ENCODE data around the gene SCGB2A2.

The SCGB2A2 gene

GRCh38 chr11:62307950-62308349 lies 38.0 kb downstream of the SCGB2A2 start:
- DNase-seq: no peak

DNA sequence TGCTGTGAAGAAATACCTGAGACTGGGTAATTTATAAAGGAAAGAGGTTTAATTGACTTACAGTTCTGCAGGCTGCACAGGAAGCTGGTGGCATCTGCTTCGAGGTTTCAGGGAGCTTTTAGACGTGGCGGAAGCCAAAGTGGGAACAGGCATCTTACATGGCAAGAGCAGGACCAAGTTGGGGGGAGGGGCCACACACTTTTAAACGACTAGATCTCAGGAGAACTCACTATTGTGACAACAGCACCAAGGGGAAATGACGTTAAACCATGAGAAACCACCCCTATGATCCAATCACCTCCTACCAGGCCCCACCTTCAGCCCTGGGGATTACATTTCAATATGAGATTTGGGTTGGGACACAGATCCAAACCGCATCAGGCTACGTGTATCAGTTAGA lies 40.0 kb downstream of the SCGB2A2 start:
- no peak for DNase-seq

DNA sequence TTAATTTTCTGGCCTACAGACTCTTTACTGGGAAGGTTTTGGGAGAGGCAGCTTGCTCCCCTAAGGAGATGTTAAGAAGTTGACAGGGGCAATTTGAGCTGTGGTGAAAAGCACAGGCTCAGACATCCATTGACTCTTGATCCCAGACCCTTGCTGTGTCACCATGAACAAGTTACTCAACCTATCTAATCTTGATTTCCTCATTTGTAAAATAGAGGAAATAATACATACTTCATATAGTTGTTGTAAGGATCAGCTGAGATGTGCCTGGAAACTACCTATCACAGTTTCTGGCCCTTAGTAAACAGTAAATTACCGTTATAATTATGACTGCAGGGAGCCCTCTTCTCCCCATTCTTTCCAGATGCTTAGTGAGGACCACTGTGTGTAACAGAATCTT lies 45.5 kb downstream of the SCGB2A2 start:
- no peak for DNase-seq

- no peak for DNase-seq
Observed at GRCh38 chr11:62322524-62322923, 52.6 kb downstream of the SCGB2A2 start.

Measured in right forelimb (tissue), 1 donor.